SK-N-SH (cell line): Measurements from ENCODE around the gene SLC17A5. TPM values are rescaled to one million over a fixed set of nuclear protein-coding genes. Genes with fewer than 3 reads are reported as not detected.
"Not testable (repeated sequence)": the region's sequence is repeated elsewhere in the genome, so short reads cannot be mapped to it uniquely, and the experiment has no call there.

Source experiments
- CTCF ChIA-PET: fragments of 300-600, 350-600 bp; formaldehyde crosslinking; extraction: SDS; loops from one replicate; lab custom pipeline; 2021; lab: Yijun Ruan, JAX
- POLR2A ChIA-PET: fragments of 350-600 bp; sonication (Branson Sonifier 250); formaldehyde crosslinking; extraction: SDS; loops from one replicate; lab custom pipeline; 2020; ENCODE audit warnings: antibody characterized with exemption, inconsistent platforms; lab: Yijun Ruan, JAX
- DNase-seq: peaks from one replicate; pipeline ENCODE4 v3.0.0; 2012
- H2AFZ ChIP-seq: fragments of 200-600 bp; sonication (generic); 2 replicates; pipeline ENCODE4 v1.8.1; 2016; ENCODE audit warnings: antibody characterized with exemption, mild to moderate bottlenecking, low read depth
- H3F3A ChIP-seq: fragments of 200-600 bp; sonication (generic); replicated peaks from 2 replicates; pipeline ENCODE3; 2016; ENCODE audit warnings: antibody characterized with exemption, mild to moderate bottlenecking; ENCODE audit not compliant: insufficient read depth
- H3K27ac ChIP-seq, 2 experiments: fragments of 200-500 bp in 1 of 2; fragments of 200-600 bp in 1 of 2; sonication (Bioruptor generic) in 1 of 2; sonication (generic), shearing (Covaris generic) in 1 of 2; 2 replicates each; pipeline versions ENCODE4 v1.5.1 to v1.6.1; 2014 to 2016; ENCODE audit warnings: low read depth in 2 of 2, inconsistent platforms in 1 of 2, low read length in 1 of 2, mild to moderate bottlenecking in 1 of 2, mixed read lengths in 1 of 2
- H3K27me3 ChIP-seq: fragments of 200-600 bp; sonication (generic), shearing (Covaris generic); 2 replicates; pipeline ENCODE4 v1.6.1; 2016; ENCODE audit warnings: mixed run types; ENCODE audit not compliant: insufficient read depth
- H3K36me3 ChIP-seq, 2 experiments: fragments of 200-500 bp in 1 of 2; fragments of 200-600 bp in 1 of 2; sonication (Bioruptor generic) in 1 of 2; sonication (generic) in 1 of 2; replicated peaks in 1 of 2; 2 replicates each; pipeline versions ENCODE3 to v1.5.1; 2014 to 2016; ENCODE audit warnings: low read length in 1 of 2, mild to moderate bottlenecking in 1 of 2; ENCODE audit not compliant: insufficient read depth in 2 of 2, control insufficient read depth in 1 of 2
- H3K4me1 ChIP-seq, 2 experiments: fragments of 200-500 bp in 1 of 2; fragments of 200-600 bp in 1 of 2; sonication (Bioruptor generic) in 1 of 2; sonication (generic), shearing (Covaris generic) in 1 of 2; 2 replicates each; pipeline versions ENCODE4 v1.5.1 to v1.6.1; 2014 to 2016; ENCODE audit warnings: low read depth in 1 of 2, low read length in 1 of 2, mixed run types in 1 of 2; ENCODE audit not compliant: insufficient read depth in 2 of 2, control insufficient read depth in 1 of 2
- H3K4me2 ChIP-seq: fragments of 200-600 bp; sonication (generic), shearing (Covaris generic); 2 replicates; pipeline ENCODE4 v1.6.1; 2017; ENCODE audit warnings: mixed run types
- H3K4me3 ChIP-seq, 2 experiments: fragments of 200-500 bp in 1 of 2; fragments of 200-600 bp in 1 of 2; sonication (Bioruptor generic) in 1 of 2; sonication (generic), shearing (Covaris generic) in 1 of 2; 2 replicates each; pipeline versions ENCODE4 v1.5.1 to v1.8.1; 2014 to 2016; ENCODE audit warnings: low read depth in 2 of 2, inconsistent platforms in 1 of 2, low read length in 1 of 2, mild to moderate bottlenecking in 1 of 2, mixed read lengths in 1 of 2, moderate library complexity in 1 of 2
- H3K79me2 ChIP-seq: fragments of 200-600 bp; sonication (generic); 2 replicates; pipeline ENCODE4 v1.8.1; 2017; ENCODE audit warnings: mild to moderate bottlenecking; ENCODE audit not compliant: insufficient read depth
- H3K9ac ChIP-seq: fragments of 200-600 bp; sonication (generic); 2 replicates; pipeline ENCODE4 v1.6.1; 2017; ENCODE audit warnings: mixed run types
- H3K9me2 ChIP-seq: fragments of 200-600 bp; sonication (generic); 2 replicates; pipeline ENCODE4 v1.6.1; 2017; ENCODE audit warnings: mixed run types
- H3K9me3 ChIP-seq: fragments of 200-600 bp; sonication (generic); 2 replicates; pipeline ENCODE4 v1.6.1; 2017; ENCODE audit warnings: mixed run types, mild to moderate bottlenecking, moderate library complexity
- H4K20me1 ChIP-seq: fragments of 200-600 bp; sonication (generic); 2 replicates; pipeline ENCODE4 v1.6.1; 2017; ENCODE audit warnings: mild to moderate bottlenecking, mixed run types; ENCODE audit not compliant: insufficient read depth
- POLR2AphosphoS5 ChIP-seq: IDR thresholded peaks from 2 replicates; pipeline ENCODE4 v1.6.1; 2012; ENCODE audit warnings: low read depth, low read length
- SIN3A ChIP-seq: IDR thresholded peaks from 2 replicates; pipeline ENCODE4 v1.6.1; 2012; ENCODE audit warnings: low read depth, mild to moderate bottlenecking, low read length, moderate library complexity, borderline replicate concordance
- TAF1 ChIP-seq: IDR thresholded peaks from 2 replicates; pipeline ENCODE4 v1.6.1; 2012; ENCODE audit warnings: low read depth, mild to moderate bottlenecking, low read length, moderate library complexity, borderline replicate concordance
- TCF12 ChIP-seq: IDR thresholded peaks from 2 replicates; pipeline ENCODE4 v1.4.0; 2012
- TEAD4 ChIP-seq: IDR thresholded peaks from 2 replicates; pipeline ENCODE4 v1.4.0; 2012; ENCODE audit warnings: mild to moderate bottlenecking, borderline replicate concordance; ENCODE audit not compliant: insufficient read depth
- ZBTB33 ChIP-seq: IDR thresholded peaks from 2 replicates; pipeline ENCODE4 v1.4.0; 2012; ENCODE audit warnings: low read depth, borderline replicate concordance
- WGBS: methylation state at CpG from one replicate; pipeline ENCODE4 v1.1.6; 2017; ENCODE audit warnings: low lambda C conversion rate; 5-methylcytosine and 5-hydroxymethylcytosine counted together
- polyA plus RNA-seq, 3 experiments: library from polyadenylated mRNA; depleted of rRNA; stranded (reverse); fragments of >200 nt; gene quantifications; 2 replicates each; pipeline ENCODE4 v1.2.3, GENCODE V29; 2012
- TF ChIP-seq, protein P1 (sequence below): IDR thresholded peaks from 2 replicates; pipeline ENCODE4; 2012
- TF ChIP-seq, protein P2 (sequence below): fragments of 150-350 bp; IDR thresholded peaks from 2 replicates; pipeline ENCODE4 v1.6.1; 2016; ENCODE audit warnings: mild to moderate bottlenecking, low read depth, low read length

SLC17A5 gene
- polyA plus RNA-seq, 1 of the 3 experiments (the other 2 are of a cell fraction): 9.2 TPM

DNA sequence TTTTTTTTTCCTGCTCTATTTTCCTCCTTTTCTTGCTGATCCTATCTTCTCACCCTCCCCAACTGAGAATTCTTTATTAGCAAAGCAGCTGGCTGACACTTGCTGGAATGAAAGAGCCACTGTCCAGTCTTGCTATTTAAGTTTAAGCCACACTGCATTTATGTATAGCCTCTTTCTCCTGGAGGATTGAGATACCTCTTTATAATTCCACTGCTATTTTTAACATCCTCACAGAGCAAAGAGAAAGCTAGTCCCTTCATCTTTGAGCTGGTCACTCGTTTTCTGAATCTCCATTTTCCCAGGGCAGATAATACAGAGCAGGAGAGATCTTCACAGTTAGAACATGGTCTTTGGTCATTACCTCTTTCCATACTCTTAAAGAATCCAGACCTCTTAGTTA, 97.0 kb downstream of the SLC17A5 start:
- peaks cover 0 to 3% of the 10 kb centered on the region in 2 experiments; a peak in 1 of 4 replicates for H3K4me1 ChIP-seq
- H3K79me2 ChIP-seq: no peaks in the 10 kb centered on the region
- ChIA-PET POLR2A (no interaction called here), CTCF (interaction anchor here (1.3 kb wide), 1 partner anchor 30 kb away, joined by 3 read pairs; no protein-coding TSS in a partner anchor)
- H3K9me3 ChIP-seq: no peaks in the 10 kb centered on the region
- no peak for TF ChIP-seq POLR2AphosphoS5
- no peaks in the 10 kb centered on the region for H3K36me3 ChIP-seq
- H3K4me2 ChIP-seq: no peak overlapping the region
- H4K20me1 ChIP-seq: no peaks in the 10 kb centered on the region
- no peak overlapping the region for H3K27ac ChIP-seq
- H3K4me3 ChIP-seq: no peak overlapping the region
- no peaks in the 10 kb centered on the region for H3F3A ChIP-seq
- no peak overlapping the region for H3K9ac ChIP-seq
- 0 out of 2 replicates have a peak overlapping the region, but pooled peaks have one; percentile 16 for H2AFZ ChIP-seq
- H3K27me3 ChIP-seq: no peaks in the 10 kb centered on the region
- no peaks in the 10 kb centered on the region for H3K9me2 ChIP-seq
- WGBS: 56% methylated on average over 1 of the region's 1 CpG
- DNase-seq: no peak

DNA sequence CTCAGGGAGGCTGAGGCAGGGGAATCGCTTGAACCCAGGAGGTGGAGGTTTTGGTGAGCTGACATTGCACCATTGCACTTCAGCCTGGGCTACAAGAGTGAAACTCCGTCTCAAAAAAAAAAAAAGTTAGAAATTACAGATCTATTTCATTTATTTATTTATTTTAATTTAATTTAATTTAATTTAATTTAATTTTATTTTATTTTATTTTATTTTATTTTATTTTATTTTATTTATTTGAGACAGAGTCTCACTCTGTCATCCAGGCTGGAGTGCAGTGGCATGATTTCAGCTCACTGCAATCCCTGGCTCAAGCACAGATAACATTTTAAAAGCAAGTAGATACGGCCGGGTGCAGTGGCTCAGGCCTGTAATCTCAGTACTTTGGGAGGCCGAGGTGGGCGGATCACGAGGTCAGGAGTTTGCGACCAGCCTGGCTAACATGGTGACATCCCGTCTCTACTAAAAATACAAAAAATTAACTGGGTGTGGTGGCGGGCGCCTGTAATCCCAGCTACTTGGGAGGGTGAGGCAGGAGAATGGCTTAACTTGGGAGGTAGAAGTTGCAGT, 98.3 kb downstream of the SLC17A5 start:
- H3K27ac ChIP-seq, POLR2A ChIA-PET, H3K9me3 ChIP-seq, H4K20me1 ChIP-seq, H3K9ac ChIP-seq, H3K79me2 ChIP-seq, H3K27me3 ChIP-seq, H3K36me3 ChIP-seq, CTCF ChIA-PET, H3K4me3 ChIP-seq, DNase-seq, H2AFZ ChIP-seq, H3F3A ChIP-seq, H3K4me1 ChIP-seq, H3K4me2 ChIP-seq, H3K9me2 ChIP-seq: not testable (repeated sequence)
- WGBS: 96% methylated on average over 11 of the region's 11 CpGs

GRCh38 chr6:73551115-73551514, 102.7 kb downstream of the SLC17A5 start:
- H3K79me2 ChIP-seq, H3F3A ChIP-seq, H3K27ac ChIP-seq, H4K20me1 ChIP-seq, H3K27me3 ChIP-seq, H3K4me3 ChIP-seq, POLR2A ChIA-PET, H3K36me3 ChIP-seq, H3K4me1 ChIP-seq, H3K9me2 ChIP-seq, H2AFZ ChIP-seq, H3K9ac ChIP-seq, DNase-seq, H3K9me3 ChIP-seq, H3K4me2 ChIP-seq: not testable (repeated sequence)
- 83% methylated on average over 4 of the region's 4 CpGs for WGBS
- CTCF ChIA-PET: interaction anchor here (0.9 kb wide), 1 partner anchor 14 kb away, joined by 3 read pairs; no protein-coding TSS in a partner anchor

- 77% methylated on average over 12 of the region's 12 CpGs for WGBS
- H3K9ac ChIP-seq: no peak overlapping the region
- H3K36me3 ChIP-seq: no peaks in the 10 kb centered on the region
- no peak for DNase-seq
- ChIA-PET CTCF (interaction anchor here (0.8 kb wide), 1 partner anchor 38 kb away, joined by 4 read pairs; no protein-coding TSS in a partner anchor), POLR2A (interaction anchor here (1.2 kb wide), 1 partner anchor 29 kb away, joined by 3 read pairs; no protein-coding TSS in a partner anchor)
- no peaks in the 10 kb centered on the region for H3K9me2 ChIP-seq
- no peaks in the 10 kb centered on the region for H3K27me3 ChIP-seq
- H3K4me1 ChIP-seq: no peaks in the 10 kb centered on the region
- H3K9me3 ChIP-seq: no peaks in the 10 kb centered on the region
- no peak overlapping the region for H3K4me2 ChIP-seq
- no peak overlapping the region for H3K4me3 ChIP-seq
- no peak overlapping the region for H3K27ac ChIP-seq
- no peaks in the 10 kb centered on the region for H4K20me1 ChIP-seq
- H3F3A ChIP-seq: peaks cover 5% of the 10 kb centered on the region
- no peaks in the 10 kb centered on the region for H3K79me2 ChIP-seq
- H2AFZ ChIP-seq: no peak overlapping the region
- TF ChIP-seq TCF12 (no peak), ZBTB33 (no peak), TAF1 (no peak), TEAD4 (no peak), SIN3A (no peak)
- TF ChIP-seq, protein P1, sequence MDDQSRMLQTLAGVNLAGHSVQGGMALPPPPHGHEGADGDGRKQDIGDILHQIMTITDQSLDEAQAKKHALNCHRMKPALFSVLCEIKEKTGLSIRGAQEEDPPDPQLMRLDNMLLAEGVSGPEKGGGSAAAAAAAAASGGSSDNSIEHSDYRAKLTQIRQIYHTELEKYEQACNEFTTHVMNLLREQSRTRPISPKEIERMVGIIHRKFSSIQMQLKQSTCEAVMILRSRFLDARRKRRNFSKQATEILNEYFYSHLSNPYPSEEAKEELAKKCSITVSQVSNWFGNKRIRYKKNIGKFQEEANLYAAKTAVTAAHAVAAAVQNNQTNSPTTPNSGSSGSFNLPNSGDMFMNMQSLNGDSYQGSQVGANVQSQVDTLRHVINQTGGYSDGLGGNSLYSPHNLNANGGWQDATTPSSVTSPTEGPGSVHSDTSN: no peak
- TF ChIP-seq, protein P2, sequence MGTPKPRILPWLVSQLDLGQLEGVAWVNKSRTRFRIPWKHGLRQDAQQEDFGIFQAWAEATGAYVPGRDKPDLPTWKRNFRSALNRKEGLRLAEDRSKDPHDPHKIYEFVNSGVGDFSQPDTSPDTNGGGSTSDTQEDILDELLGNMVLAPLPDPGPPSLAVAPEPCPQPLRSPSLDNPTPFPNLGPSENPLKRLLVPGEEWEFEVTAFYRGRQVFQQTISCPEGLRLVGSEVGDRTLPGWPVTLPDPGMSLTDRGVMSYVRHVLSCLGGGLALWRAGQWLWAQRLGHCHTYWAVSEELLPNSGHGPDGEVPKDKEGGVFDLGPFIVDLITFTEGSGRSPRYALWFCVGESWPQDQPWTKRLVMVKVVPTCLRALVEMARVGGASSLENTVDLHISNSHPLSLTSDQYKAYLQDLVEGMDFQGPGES: no peak
Observed at GRCh38 chr6:73548458-73549446, 105.0 kb downstream of the SLC17A5 start.
